Mucosa of rectum (tissue), 2 donors: ENCODE results near the gene CPSF3.

Source experiments
- H3K27ac ChIP-seq, 2 donors: one replicate each; pipeline ENCODE4 v1.7.0; 2013; ENCODE audit warnings: inconsistent platforms in 2 of 2, low read depth in 2 of 2, low read length in 2 of 2
- H3K27me3 ChIP-seq, 2 donors: one replicate each; pipeline ENCODE4 v1.7.0; 2013; ENCODE audit warnings: low read length in 2 of 2; ENCODE audit not compliant: control insufficient read depth in 2 of 2, insufficient read depth in 2 of 2
- H3K36me3 ChIP-seq, 2 donors: one replicate each; pipeline ENCODE4 v1.7.0; 2013; ENCODE audit warnings: low read length in 2 of 2; ENCODE audit not compliant: control insufficient read depth in 2 of 2, insufficient read depth in 2 of 2
- H3K4me1 ChIP-seq, 2 donors: one replicate each; pipeline ENCODE4 v1.7.0; 2013; ENCODE audit warnings: low read length in 2 of 2, mild to moderate bottlenecking in 1 of 2; ENCODE audit not compliant: control insufficient read depth in 2 of 2, insufficient read depth in 2 of 2
- H3K4me3 ChIP-seq, 2 donors: one replicate each; pipeline ENCODE4 v1.7.0; 2013; ENCODE audit warnings: low read length in 2 of 2
- H3K9ac ChIP-seq, 2 donors: one replicate each; pipeline ENCODE4 v1.7.0; 2013; ENCODE audit warnings: low read length in 2 of 2, low read depth in 1 of 2, mild to moderate bottlenecking in 1 of 2
- H3K9me3 ChIP-seq, 2 donors: one replicate each; pipeline ENCODE4 v1.7.0; 2013; ENCODE audit warnings: low read length in 2 of 2; ENCODE audit not compliant: control insufficient read depth in 2 of 2
- donor health status: healthy.
- donor health status: Normal muscosa, but diverticular disease.

The CPSF3 gene

DNA sequence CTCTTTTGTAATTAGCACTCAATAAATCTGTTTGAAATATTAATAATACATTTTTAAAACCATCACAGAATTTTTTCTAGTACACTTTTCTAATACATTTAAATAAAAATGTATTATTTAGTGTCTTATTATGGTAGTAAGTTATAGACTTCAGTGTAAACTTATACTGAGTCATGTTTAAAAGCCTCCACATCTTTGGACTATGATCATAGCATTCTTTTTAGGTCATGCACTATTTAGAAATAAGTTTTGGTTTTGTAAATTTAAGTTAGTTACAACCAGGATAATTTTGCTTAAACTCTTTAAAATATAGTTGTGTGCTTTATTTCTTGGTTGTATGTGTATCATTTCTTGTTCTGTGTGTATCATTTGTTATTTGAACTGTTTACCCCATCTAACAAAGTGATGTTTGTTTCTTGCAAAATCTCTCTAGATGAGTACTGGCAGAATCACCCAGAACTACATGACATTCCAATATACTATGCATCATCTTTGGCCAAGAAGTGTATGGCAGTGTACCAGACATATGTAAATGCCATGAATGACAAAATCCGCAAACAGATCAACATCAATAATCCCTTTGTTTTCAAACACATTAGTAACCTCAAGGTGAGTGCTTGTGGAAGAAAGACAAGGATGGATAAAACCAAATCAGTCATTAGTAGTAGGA lies 16.7 kb downstream of the CPSF3 start:
- H3K36me3 ChIP-seq: peaks cover 32 to 49% of the 10 kb centered on the region in 2 donors
- no peaks in the 10 kb centered on the region for H3K4me1 ChIP-seq
- no peak overlapping the region for H3K27ac ChIP-seq
- no peak overlapping the region for H3K9ac ChIP-seq
- H3K9me3 ChIP-seq: no peaks in the 10 kb centered on the region
- H3K4me3 ChIP-seq: no peak overlapping the region
- H3K27me3 ChIP-seq: no peaks in the 10 kb centered on the region

DNA sequence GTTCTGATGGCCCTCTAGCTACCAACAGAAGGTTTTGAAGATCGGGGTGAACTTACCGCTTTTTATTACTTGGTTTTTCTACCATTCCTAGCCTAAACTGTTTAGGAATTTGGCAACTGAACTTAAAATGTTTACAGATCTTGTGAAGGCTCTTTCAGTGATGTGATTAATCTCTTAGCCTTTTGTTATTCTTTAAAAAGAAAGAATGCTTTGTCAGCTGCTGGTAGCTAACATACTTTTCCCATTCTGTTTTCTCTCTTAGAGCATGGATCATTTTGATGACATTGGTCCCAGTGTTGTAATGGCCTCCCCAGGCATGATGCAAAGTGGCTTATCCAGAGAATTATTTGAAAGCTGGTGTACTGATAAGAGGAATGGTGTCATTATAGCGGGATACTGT lies 18.1 kb downstream of the CPSF3 start:
- Histone ChIP-seq H3K9ac (no peak overlapping the region), H3K9me3 (no peaks in the 10 kb centered on the region), H3K4me3 (no peak overlapping the region), H3K27me3 (no peaks in the 10 kb centered on the region), H3K27ac (no peak overlapping the region), H3K36me3 (peaks cover 36 to 56% of the 10 kb centered on the region in 2 donors), H3K4me1 (no peaks in the 10 kb centered on the region)

DNA sequence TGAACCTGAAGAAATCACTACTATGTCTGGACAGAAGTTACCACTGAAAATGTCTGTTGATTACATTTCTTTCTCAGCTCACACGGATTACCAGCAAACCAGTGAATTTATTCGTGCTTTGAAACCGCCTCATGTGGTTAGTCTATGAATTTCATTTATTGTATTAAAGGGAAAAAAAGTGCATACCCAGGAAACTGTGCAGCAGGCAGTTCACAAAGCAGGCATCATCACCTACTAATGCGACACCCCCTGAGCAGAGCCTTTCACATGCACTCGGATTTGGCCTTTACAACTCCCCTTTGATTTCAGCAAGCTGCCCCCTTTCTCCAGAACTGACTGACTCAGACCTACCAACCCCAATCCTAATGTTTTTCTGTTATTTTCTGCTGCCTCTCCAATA lies 20.1 kb downstream of the CPSF3 start:
- H3K27ac ChIP-seq: no peak overlapping the region
- H3K4me3 ChIP-seq: no peak overlapping the region
- H3K9me3 ChIP-seq: no peaks in the 10 kb centered on the region
- H3K4me1 ChIP-seq: no peaks in the 10 kb centered on the region
- peaks cover 41 to 46% of the 10 kb centered on the region in 2 donors for H3K36me3 ChIP-seq
- H3K9ac ChIP-seq: no peak overlapping the region
- no peaks in the 10 kb centered on the region for H3K27me3 ChIP-seq

GRCh38 chr2:9445089-9445488 lies 21.6 kb downstream of the CPSF3 start:
- no peaks in the 10 kb centered on the region for H3K9me3 ChIP-seq
- peaks cover 41 to 46% of the 10 kb centered on the region in 2 donors for H3K36me3 ChIP-seq
- no peak overlapping the region for H3K9ac ChIP-seq
- H3K27ac ChIP-seq: no peak overlapping the region
- no peaks in the 10 kb centered on the region for H3K4me1 ChIP-seq
- no peak overlapping the region for H3K4me3 ChIP-seq
- no peaks in the 10 kb centered on the region for H3K27me3 ChIP-seq

GRCh38 chr2:9451231-9451630 lies 27.8 kb downstream of the CPSF3 start:
- H3K27me3 ChIP-seq: no peaks in the 10 kb centered on the region
- no peaks in the 10 kb centered on the region for H3K9me3 ChIP-seq
- H3K4me1 ChIP-seq: no peaks in the 10 kb centered on the region
- H3K36me3 ChIP-seq: peaks cover 16 to 21% of the 10 kb centered on the region in 2 donors
- H3K4me3 ChIP-seq: no peak overlapping the region
- no peak overlapping the region for H3K27ac ChIP-seq
- H3K9ac ChIP-seq: no peak overlapping the region

DNA sequence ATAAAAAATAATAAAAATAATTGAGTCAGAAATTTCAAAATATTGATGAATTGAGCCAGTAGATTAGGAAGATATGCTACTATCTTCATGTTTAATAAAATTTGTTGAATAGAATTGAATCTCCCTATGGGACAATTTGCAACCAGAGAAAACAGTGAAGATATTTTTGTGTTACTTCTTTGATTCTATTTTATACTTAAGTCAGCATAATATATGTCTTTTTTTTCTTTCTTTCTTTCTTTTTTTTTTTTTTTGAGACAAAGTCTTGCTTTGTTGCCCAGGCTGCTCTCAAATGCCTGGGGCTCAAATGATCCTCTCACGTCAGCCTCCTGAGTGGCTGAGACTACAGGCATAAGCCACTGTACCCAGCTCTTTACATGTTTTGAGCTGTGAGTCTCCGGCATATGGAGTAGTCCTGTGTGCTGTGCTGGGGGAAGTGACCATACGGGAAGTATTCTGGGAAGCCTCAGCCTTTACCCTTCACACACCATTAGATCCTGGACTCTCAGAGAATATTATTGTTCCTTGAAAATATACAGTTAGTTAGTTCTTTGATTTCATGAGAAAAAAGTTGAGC lies 37.1 kb downstream of the CPSF3 start:
- Histone ChIP-seq H3K36me3 (peaks cover 13 to 21% of the 10 kb centered on the region in 2 donors), H3K27me3 (no peaks in the 10 kb centered on the region), H3K27ac (no peak overlapping the region), H3K9ac (no peak overlapping the region), H3K4me3 (no peak overlapping the region), H3K9me3 (no peaks in the 10 kb centered on the region), H3K4me1 (no peaks in the 10 kb centered on the region)

GRCh38 chr2:9461079-9461478 lies 37.6 kb downstream of the CPSF3 start:
- Histone ChIP-seq H3K36me3 (peaks cover 12 to 23% of the 10 kb centered on the region in 2 donors), H3K4me1 (no peaks in the 10 kb centered on the region), H3K27me3 (no peaks in the 10 kb centered on the region), H3K9me3 (no peaks in the 10 kb centered on the region), H3K4me3 (no peak overlapping the region), H3K27ac (no peak overlapping the region), H3K9ac (no peak overlapping the region)

- Histone ChIP-seq H3K27me3 (no peaks in the 10 kb centered on the region), H3K36me3 (peaks cover 12 to 18% of the 10 kb centered on the region in 2 donors)
Observed at GRCh38 chr2:9462313-9462712, 38.9 kb downstream of the CPSF3 start.

DNA sequence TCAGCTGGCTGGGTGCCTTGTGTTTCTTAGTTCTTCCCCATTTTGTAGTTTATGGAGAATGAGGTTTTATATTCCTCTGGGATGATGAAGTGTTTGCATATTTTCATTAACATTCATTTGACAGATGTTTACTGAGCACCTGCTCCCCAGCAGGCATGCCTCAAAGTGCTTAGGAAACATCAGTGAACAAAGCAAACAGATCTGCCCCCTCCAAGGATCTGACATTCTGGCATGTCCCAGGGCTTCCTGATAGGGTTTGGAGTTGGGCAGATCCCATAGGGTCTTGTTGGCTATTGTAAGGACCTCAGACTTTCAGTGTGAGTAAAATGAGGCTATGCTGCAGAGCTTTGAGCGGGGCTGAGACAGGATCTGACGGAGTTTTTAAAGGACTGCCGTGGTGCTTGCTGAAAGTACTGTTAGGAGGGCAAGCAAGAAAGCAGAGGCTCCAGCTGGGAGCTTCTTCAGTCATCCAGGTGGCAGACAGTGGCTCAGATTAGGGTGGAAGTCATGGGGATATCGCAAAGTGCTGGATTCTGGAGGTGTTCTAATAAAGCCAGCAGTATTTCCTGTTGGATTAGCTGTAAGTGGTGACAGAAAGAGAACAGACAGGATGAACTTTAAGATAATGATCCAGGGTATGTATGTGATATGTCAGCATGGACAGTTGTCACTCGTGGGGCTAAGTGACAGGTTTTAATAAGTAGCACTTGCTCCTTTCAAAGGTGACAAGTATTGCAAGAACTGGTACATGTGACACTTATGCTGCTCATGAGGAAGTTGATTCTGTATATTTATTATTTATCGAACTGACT lies 39.6 kb downstream of the CPSF3 start:
- H3K27ac ChIP-seq: no peak overlapping the region
- no peaks in the 10 kb centered on the region for H3K4me1 ChIP-seq
- H3K9me3 ChIP-seq: no peaks in the 10 kb centered on the region
- no peaks in the 10 kb centered on the region for H3K27me3 ChIP-seq
- H3K4me3 ChIP-seq: no peak overlapping the region
- peaks cover 16 to 19% of the 10 kb centered on the region in 2 donors for H3K36me3 ChIP-seq
- no peak overlapping the region for H3K9ac ChIP-seq

More at GRCh38 chr2:9462313-9462712, 38.9 kb downstream of the CPSF3 start:
- Histone ChIP-seq H3K9ac (no peak overlapping the region), H3K4me3 (no peak overlapping the region), H3K4me1 (no peaks in the 10 kb centered on the region), H3K9me3 (no peaks in the 10 kb centered on the region), H3K27ac (no peak overlapping the region)

GRCh38 chr2:9463698-9464034 lies 40.2 kb downstream of the CPSF3 start:
- no peaks in the 10 kb centered on the region for H3K4me1 ChIP-seq
- no peaks in the 10 kb centered on the region for H3K27me3 ChIP-seq
- H3K27ac ChIP-seq: no peak overlapping the region
- peaks cover 12 to 16% of the 10 kb centered on the region in 2 donors for H3K36me3 ChIP-seq
- H3K4me3 ChIP-seq: no peak overlapping the region
- no peak overlapping the region for H3K9ac ChIP-seq
- H3K9me3 ChIP-seq: no peaks in the 10 kb centered on the region
